IMR-90 (cell line): Measurements from ENCODE around the gene XIAP. TPM values are rescaled to one million over a fixed set of nuclear protein-coding genes. Genes with fewer than 3 reads are reported as not detected.

Experiments
- ATAC-seq: fragments of 200-7000 bp; cut with Tn5 transposase; 2 replicates; pipeline ENCODE4 v1.9.1; 2020; ENCODE audit warnings: low read depth, mild to moderate bottlenecking, moderate library complexity
- BruUV-seq: library from RNA; stranded (reverse); fragments of 400-500 nt; replicated peaks from 2 replicates; lab custom pipeline; 2021; lab: Mats Ljungman, UMichigan
- CTCF ChIA-PET: fragments of 300-600 bp; formaldehyde crosslinking; extraction: SDS; loops from one replicate; lab custom pipeline; 2021; ENCODE audit warnings: antibody characterized with exemption; lab: Yijun Ruan, JAX
- POLR2A ChIA-PET: fragments of 300-600 bp; sonication (Branson Sonifier 250); formaldehyde crosslinking; loops from one replicate; lab custom pipeline; 2022; ENCODE audit warnings: antibody characterized with exemption; ENCODE audit not compliant: unreplicated experiment; lab: Charles Lee
- DNase-seq: peaks from one replicate; pipeline ENCODE4 v3.0.0; 2013
- H2AFZ ChIP-seq: replicated peaks from 2 replicates; pipeline ENCODE3; 2013; ENCODE audit warnings: low read length, mild to moderate bottlenecking; ENCODE audit not compliant: poor library complexity
- H2AK5ac ChIP-seq: 2 replicates; pipeline ENCODE4 v1.6.1; 2013; ENCODE audit warnings: low read depth, low read length, inconsistent platforms
- H2AK9ac ChIP-seq: replicated peaks from 2 replicates; pipeline ENCODE3; 2013; ENCODE audit warnings: mild to moderate bottlenecking, low read depth, low read length, moderate library complexity; ENCODE audit not compliant: poor library complexity
- H2BK120ac ChIP-seq: 2 replicates; pipeline ENCODE4 v1.6.1; 2013; ENCODE audit warnings: low read depth, low read length, inconsistent platforms
- H2BK15ac ChIP-seq: 3 replicates; pipeline ENCODE4 v1.6.1; 2013; ENCODE audit warnings: low read depth, low read length, inconsistent platforms
- H2BK20ac ChIP-seq: 2 replicates; pipeline ENCODE4 v1.6.1; 2013; ENCODE audit warnings: low read depth, mild to moderate bottlenecking, inconsistent platforms, low read length, moderate library complexity
- H2BK5ac ChIP-seq: 2 replicates; pipeline ENCODE4 v1.6.1; 2013; ENCODE audit warnings: mild to moderate bottlenecking, low read depth, low read length, inconsistent platforms; ENCODE audit not compliant: poor library complexity, severe bottlenecking
- H3K14ac ChIP-seq: replicated peaks from 2 replicates; pipeline ENCODE4 v1.6.1; 2013; ENCODE audit warnings: low read depth, low read length, inconsistent platforms
- H3K18ac ChIP-seq: 2 replicates; pipeline ENCODE4 v1.6.1; 2013; ENCODE audit warnings: low read depth, low read length, control low read depth
- H3K23ac ChIP-seq: 2 replicates; pipeline ENCODE4 v1.6.1; 2013; ENCODE audit warnings: low read depth, low read length, inconsistent platforms
- H3K27ac ChIP-seq: 2 replicates; pipeline ENCODE4 v1.5.1; 2013; ENCODE audit warnings: mild to moderate bottlenecking, control low read depth, low read length; ENCODE audit not compliant: insufficient read depth
- H3K27me3 ChIP-seq: 2 replicates; pipeline ENCODE4 v1.6.1; 2013; ENCODE audit warnings: low read length; ENCODE audit not compliant: control insufficient read depth, insufficient read depth
- H3K36me3 ChIP-seq: 2 replicates; pipeline ENCODE4 v1.6.1; 2013; ENCODE audit warnings: low read length, mixed read lengths; ENCODE audit not compliant: control insufficient read depth, insufficient read depth
- H3K4ac ChIP-seq: 2 replicates; pipeline ENCODE4 v1.6.1; 2013; ENCODE audit warnings: low read depth, low read length, inconsistent platforms
- H3K4me1 ChIP-seq: 2 replicates; pipeline ENCODE4 v1.6.1; 2013; ENCODE audit warnings: low read length, mixed read lengths; ENCODE audit not compliant: control insufficient read depth, insufficient read depth
- H3K4me2 ChIP-seq: 2 replicates; pipeline ENCODE4 v1.6.1; 2013; ENCODE audit warnings: low read depth, mild to moderate bottlenecking, control low read depth, low read length, moderate library complexity
- H3K4me3 ChIP-seq: 2 replicates; pipeline ENCODE4 v1.5.1; 2013; ENCODE audit warnings: low read depth, mild to moderate bottlenecking, control low read depth, low read length, moderate library complexity; ENCODE audit not compliant: insufficient read depth
- H3K56ac ChIP-seq: 2 replicates; pipeline ENCODE4 v1.6.1; 2013; ENCODE audit warnings: low read length, inconsistent platforms; ENCODE audit not compliant: insufficient read depth; ENCODE audit errors: extremely low read depth
- H3K79me1 ChIP-seq, 2 experiments: 2 replicates each; pipeline ENCODE4 v1.6.1; 2013; ENCODE audit warnings: low read length in 2 of 2, inconsistent platforms in 1 of 2, low read depth in 1 of 2
- H3K9ac ChIP-seq: 2 replicates; pipeline ENCODE4 v1.6.1; 2013; ENCODE audit warnings: low read depth, low read length, control low read depth
- H3K9me1 ChIP-seq: 2 replicates; pipeline ENCODE4 v1.6.1; 2013; ENCODE audit warnings: low read length, inconsistent platforms; ENCODE audit not compliant: insufficient read depth
- H3K9me3 ChIP-seq: 2 replicates; pipeline ENCODE4 v1.6.1; 2013; ENCODE audit warnings: low read length; ENCODE audit not compliant: control insufficient read depth, insufficient read depth
- H4K20me1 ChIP-seq: 2 replicates; pipeline ENCODE4 v1.6.1; 2013; ENCODE audit warnings: low read length, inconsistent platforms; ENCODE audit not compliant: insufficient read depth
- H4K5ac ChIP-seq: 2 replicates; pipeline ENCODE4 v1.6.1; 2013; ENCODE audit warnings: mild to moderate bottlenecking, low read depth, low read length, control low read depth
- H4K8ac ChIP-seq, 2 experiments: 2 replicates each; pipeline ENCODE4 v1.6.1; 2013; ENCODE audit warnings: low read depth in 2 of 2, low read length in 2 of 2, control low read depth in 1 of 2, inconsistent platforms in 1 of 2
- H4K91ac ChIP-seq: 2 replicates; pipeline ENCODE4 v1.6.1; 2013; ENCODE audit warnings: low read depth, low read length, inconsistent platforms; ENCODE audit not compliant: insufficient read depth
- MAZ ChIP-seq: IDR thresholded peaks from 2 replicates; pipeline ENCODE4 v1.6.1; 2012; ENCODE audit warnings: low read depth, mild to moderate bottlenecking, low read length, improper control_type of control experiment, moderate library complexity, borderline replicate concordance
- RFX5 ChIP-seq: IDR thresholded peaks from 2 replicates; pipeline ENCODE4 v1.8.0; 2012; ENCODE audit warnings: low read depth, mild to moderate bottlenecking, low read length, moderate library complexity
- WGBS, 2 experiments: methylation state at CpG; one replicate each; pipeline versions ENCODE4 v1.1.5 to v1.1.7; 2013; ENCODE audit warnings: missing lambda C conversion rate in 2 of 2; ENCODE audit not compliant: insufficient read length in 1 of 2; ENCODE audit errors: extremely low coverage in 2 of 2; 5-methylcytosine and 5-hydroxymethylcytosine counted together
- dilution Hi-C: fragments of 300-500 bp; cut with HindIII; formaldehyde crosslinking; loops from one replicate; pipeline ENCODE4 v1.14.3; 2018; ENCODE audit warnings: low sequenced_read_pairs; ENCODE audit not compliant: unreplicated experiment
- in situ Hi-C: fragments of 300-500 bp; cut with MboI; formaldehyde crosslinking; loops from 3 replicates; pipeline ENCODE4 v1.14.3; 2019; ENCODE audit warnings: low sequenced_read_pairs, inconsistent platforms, mixed read lengths
- intact Hi-C: fragments of 100-400 bp; cut with micrococcal nuclease; formaldehyde crosslinking; loops from 2 replicates; pipeline ENCODE4 v1.10.0; 2022
- polyA plus RNA-seq, 3 experiments: library from polyadenylated mRNA; depleted of rRNA; stranded (reverse); fragments of >200 nt; gene quantifications; 2 replicates each; pipeline ENCODE4 v1.2.3, GENCODE V29; 2012; ENCODE audit warnings: low replicate concordance in 1 of 3
- total RNA-seq: library from RNA; depleted of rRNA; stranded (reverse); fragments of >200 nt; gene quantifications from 2 replicates; pipeline ENCODE4 v1.2.3, GENCODE V29; 2012

The XIAP gene
- total and polyA plus RNA-seq, 2 of the 4 experiments (the other 2 are of a cell fraction) = 8.1 to 17.4 TPM

GRCh38 chrX:123961268-123962005 lies 101.6 kb downstream of the XIAP start, which contains the start of gene STAG2:
TSS of gene STAG2 (plus strand) at chrX:123961706. CDS start at chrX:124022628, 60,922 bp downstream.
- DNase-seq (peak; percentile 85), ATAC-seq (peak; percentile 56)
- no CpG with 5 or more reads among the region's 38 CpGs for WGBS, 2 experiments
- peak within 1 kb of the TSS; percentile 83 for H2AK5ac ChIP-seq
- H3K23ac ChIP-seq = peak within 1 kb of the TSS; percentile 79
- H3K4ac ChIP-seq = peak within 1 kb of the TSS; percentile 93
- H3K18ac ChIP-seq = peak within 1 kb of the TSS; percentile 84
- peak within 1 kb of the TSS; percentile 70 to 72 for H4K8ac ChIP-seq
- peak within 1 kb of the TSS; percentile 81 for H3K56ac ChIP-seq
- H2BK15ac ChIP-seq = no peak within 1 kb of the TSS; the same call in 2 of the 3 replicates
- H3K9ac ChIP-seq = peak within 1 kb of the TSS; percentile 96
- H4K91ac ChIP-seq = peak within 1 kb of the TSS; percentile 57
- H2BK20ac ChIP-seq = no peak within 1 kb of the TSS
- H3K79me1 ChIP-seq = no peaks in the 10 kb centered on the region; a peak in 1 of 4 replicates
- in situ Hi-C loops = no loop called here
- no TSS peak for BruUV-seq
- H3K9me1 ChIP-seq = no peaks in the 10 kb centered on the region
- H2BK120ac ChIP-seq = peak within 1 kb of the TSS; percentile 69
- POLR2A ChIA-PET = no interaction called here
- H3K4me2 ChIP-seq = peak within 1 kb of the TSS; percentile 73
- H3K14ac ChIP-seq = peak within 1 kb of the TSS; percentile 95
- peak within 1 kb of the TSS; percentile 89 for H3K4me3 ChIP-seq
- no peaks in the 10 kb centered on the region for H3K9me3 ChIP-seq
- CTCF ChIA-PET = interaction anchor here (0.7 kb wide), 1 partner anchor 56 kb away, joined by 3 read pairs; no protein-coding TSS in a partner anchor
- H3K36me3 ChIP-seq = no peaks in the 10 kb centered on the region
- H3K27me3 ChIP-seq = no peaks in the 10 kb centered on the region
- intact Hi-C loops = loop anchor here (5.0 to 10.0 kb wide), 3 partner anchors 103 to 251 kb away; no protein-coding TSS in a partner anchor
- peak within 1 kb of the TSS; percentile 77 for H4K5ac ChIP-seq
- peak within 1 kb of the TSS; percentile 96 for H2AK9ac ChIP-seq
- peak within 1 kb of the TSS; percentile 98 for H3K27ac ChIP-seq
- peak within 1 kb of the TSS; percentile 94 for H2BK5ac ChIP-seq
- peak within 1 kb of the TSS; percentile 86 for H2AFZ ChIP-seq
- dilution Hi-C loops = no loop called here
- H3K4me1 ChIP-seq = no peaks in the 10 kb centered on the region
- H4K20me1 ChIP-seq = peaks cover 9% of the 10 kb centered on the region; the same call in 1 of the 2 replicates
- TF ChIP-seq RFX5 (no peak), MAZ (peak; percentile 92)
